Neural progenitor cell (in vitro differentiated cells): ENCODE measurements around the gene XPNPEP3. TPM values are rescaled to one million over a fixed set of nuclear protein-coding genes. Genes with fewer than 3 reads are reported as not detected.
A peak's percentile ranks its signal among the peaks of the same experiment; 100 is the strongest.
"Not testable (repeated sequence)": the region's sequence is repeated elsewhere in the genome, so short reads cannot be mapped to it uniquely, and the experiment has no call there.

Experiments used
- DNase-seq: peaks from one replicate; pipeline ENCODE4 v3.0.0-alpha.2; 2016; ENCODE audit warnings: low spot score
- H2AFZ ChIP-seq: fragments of 200-600 bp; sonication (generic); replicated peaks from 2 replicates; pipeline ENCODE4 v1.6.1; 2016; ENCODE audit warnings: antibody characterized with exemption
- H3F3A ChIP-seq: fragments of 200-600 bp; sonication (generic); 2 replicates; pipeline ENCODE4 v1.6.1; 2016; ENCODE audit warnings: antibody characterized with exemption, low read depth
- H3K27ac ChIP-seq: fragments of 200-600 bp; sonication (generic); 2 replicates; pipeline ENCODE4 v1.5.1; 2016; ENCODE audit warnings: mild to moderate bottlenecking
- H3K27me3 ChIP-seq: fragments of 200-600 bp; sonication (generic); 2 replicates; pipeline ENCODE4 v1.6.1; 2016; ENCODE audit warnings: mild to moderate bottlenecking, moderate library complexity
- H3K36me3 ChIP-seq: fragments of 200-600 bp; sonication (generic); 2 replicates; pipeline ENCODE4 v1.5.1; 2016
- H3K4me1 ChIP-seq: fragments of 200-600 bp; sonication (generic); 2 replicates; pipeline ENCODE4 v1.6.1; 2016; ENCODE audit warnings: mixed run types
- H3K4me2 ChIP-seq: fragments of 200-600 bp; sonication (generic); 2 replicates; pipeline ENCODE4 v1.6.1; 2016
- H3K4me3 ChIP-seq: fragments of 200-600 bp; sonication (generic); 2 replicates; pipeline ENCODE4 v1.5.1; 2016
- H3K79me2 ChIP-seq: fragments of 200-600 bp; sonication (generic); 2 replicates; pipeline ENCODE4 v1.6.1; 2016; ENCODE audit warnings: low read depth
- H3K9ac ChIP-seq: fragments of 200-600 bp; sonication (generic); 2 replicates; pipeline ENCODE4 v1.6.1; 2016
- H3K9me3 ChIP-seq: fragments of 200-600 bp; sonication (generic); 2 replicates; pipeline ENCODE4 v1.5.1; 2016; ENCODE audit warnings: low read depth
- H4K20me1 ChIP-seq: fragments of 200-600 bp; sonication (generic); 2 replicates; pipeline ENCODE4 v1.6.1; 2016; ENCODE audit warnings: low read depth
- H3K27ac Mint-ChIP-seq: 3 replicates; pipeline ENCODE4 v1.8.0; 2021; ENCODE audit warnings: mixed read lengths
- H3K27me3 Mint-ChIP-seq: 2 replicates; pipeline ENCODE4 v1.8.0; 2022; ENCODE audit warnings: low read depth, mild to moderate bottlenecking, inconsistent platforms, moderate library complexity, mixed read lengths; ENCODE audit not compliant: insufficient read depth
- H3K36me3 Mint-ChIP-seq: 3 replicates; pipeline ENCODE4 v1.8.0; 2021; ENCODE audit warnings: mixed read lengths
- H3K4me1 Mint-ChIP-seq: 3 replicates; pipeline ENCODE4 v1.8.0; 2021; ENCODE audit warnings: mixed read lengths
- H3K4me3 Mint-ChIP-seq: 3 replicates; pipeline ENCODE4 v1.8.0; 2021; ENCODE audit warnings: mild to moderate bottlenecking, moderate library complexity, mixed read lengths
- H3K9me3 Mint-ChIP-seq: 3 replicates; pipeline ENCODE4 v1.8.0; 2020; ENCODE audit warnings: mixed read lengths
- CTCF ChIP-seq: fragments of 200-600 bp; sonication (generic); IDR thresholded peaks from 2 replicates; pipeline ENCODE4 v1.5.1; 2017; ENCODE audit warnings: antibody characterized with exemption, mild to moderate bottlenecking
- EZH2 ChIP-seq: fragments of 200-600 bp; sonication (generic); IDR thresholded peaks from 2 replicates; pipeline ENCODE4 v1.6.1; 2017; ENCODE audit warnings: antibody characterized with exemption, mild to moderate bottlenecking, moderate library complexity
- EZH2phosphoT487 ChIP-seq: fragments of 200-600 bp; sonication (generic); IDR thresholded peaks from 2 replicates; pipeline ENCODE4 v1.6.1; 2017; ENCODE audit warnings: antibody characterized with exemption
- total RNA-seq: library from RNA; depleted of rRNA; stranded (reverse); fragments of >200 nt; gene quantifications from 2 replicates; pipeline ENCODE4 v1.2.3, GENCODE V29; 2015; ENCODE audit warnings: low replicate concordance

The XPNPEP3 gene
- total RNA-seq, 1 donor from 2014 or later, result 21.4 TPM

GRCh38 chr22:40819599-40820140 lies 37.3 kb upstream of the XPNPEP3 start:
- no peak overlapping the region for H3K9ac ChIP-seq
- peaks cover 5% of the 10 kb centered on the region for H3K36me3 ChIP-seq
- peaks cover 41% of the 10 kb centered on the region for H3F3A ChIP-seq
- Mint-ChIP-seq H3K36me3 (peaks cover 13% of the 10 kb centered on the region), H3K9me3 (no peaks in the 10 kb centered on the region), H3K27me3 (no peaks in the 10 kb centered on the region), H3K27ac (no peak overlapping the region), H3K4me3 (peak overlapping the region; percentile 97), H3K4me1 (peaks cover 27% of the 10 kb centered on the region)
- H3K27me3 ChIP-seq, result no peaks in the 10 kb centered on the region
- peaks cover 42% of the 10 kb centered on the region for H3K79me2 ChIP-seq
- peak overlapping the region; percentile 73 for H3K4me3 ChIP-seq
- peak overlapping the region; percentile 82 for H2AFZ ChIP-seq
- TF ChIP-seq EZH2 (no peak), EZH2phosphoT487 (no peak), CTCF (no peak)
- peaks cover 8% of the 10 kb centered on the region for H3K4me1 ChIP-seq
- H3K4me2 ChIP-seq, result peak overlapping the region; percentile 78
- H3K27ac ChIP-seq, result peak overlapping the region; percentile 13
- peak; percentile 21 for DNase-seq
- no peaks in the 10 kb centered on the region for H3K9me3 ChIP-seq
- H4K20me1 ChIP-seq, result no peaks in the 10 kb centered on the region

- Histone ChIP-seq H3K4me1 (peaks cover 1% of the 10 kb centered on the region), H3K27ac (no peak overlapping the region), H3K4me3 (no peak overlapping the region), H3K4me2 (no peak overlapping the region), H3K9ac (no peak overlapping the region), H3F3A (peaks cover 44% of the 10 kb centered on the region), H3K36me3 (peaks cover 8% of the 10 kb centered on the region), H3K79me2 (peaks cover 5% of the 10 kb centered on the region), H4K20me1 (no peaks in the 10 kb centered on the region), H3K9me3 (no peaks in the 10 kb centered on the region), H3K27me3 (no peaks in the 10 kb centered on the region), H2AFZ (no peak overlapping the region)
- no peaks in the 10 kb centered on the region for H3K27me3 Mint-ChIP-seq
- no peaks in the 10 kb centered on the region for H3K9me3 Mint-ChIP-seq
- no peak for TF ChIP-seq CTCF
- TF ChIP-seq EZH2, result no peak
- no peak for TF ChIP-seq EZH2phosphoT487
- H3K27ac Mint-ChIP-seq, result no peak overlapping the region
- H3K36me3 Mint-ChIP-seq, result peaks cover 9% of the 10 kb centered on the region
- H3K4me3 Mint-ChIP-seq, result no peak overlapping the region
- peaks cover 13% of the 10 kb centered on the region for H3K4me1 Mint-ChIP-seq
- DNase-seq, result no peak
Observed at GRCh38 chr22:40823426-40823825, 33.5 kb upstream of the XPNPEP3 start.

GRCh38 chr22:40826292-40826691 lies 30.7 kb upstream of the XPNPEP3 start:
- not testable (repeated sequence) for H3K4me1 Mint-ChIP-seq, H3K9ac ChIP-seq, H3K27me3 ChIP-seq, DNase-seq, H4K20me1 ChIP-seq, H3K4me1 ChIP-seq, H3K27ac ChIP-seq, H3K9me3 ChIP-seq, H3K79me2 ChIP-seq, H3K27me3 Mint-ChIP-seq, H3K4me3 ChIP-seq, H3K4me3 Mint-ChIP-seq, H3K27ac Mint-ChIP-seq, H2AFZ ChIP-seq, H3K4me2 ChIP-seq, H3K9me3 Mint-ChIP-seq
- peaks cover 37% of the 10 kb centered on the region for H3F3A ChIP-seq
- peaks cover 17% of the 10 kb centered on the region for H3K36me3 Mint-ChIP-seq
- peaks cover 32% of the 10 kb centered on the region for H3K36me3 ChIP-seq

GRCh38 chr22:40826984-40827741 lies 29.8 kb upstream of the XPNPEP3 start:
- Mint-ChIP-seq H3K27me3 (no peaks in the 10 kb centered on the region), H3K4me3 (no peak overlapping the region), H3K27ac (no peak overlapping the region), H3K4me1 (no peaks in the 10 kb centered on the region), H3K36me3 (peaks cover 18% of the 10 kb centered on the region), H3K9me3 (no peaks in the 10 kb centered on the region)
- Histone ChIP-seq H3K27me3 (no peaks in the 10 kb centered on the region), H3F3A (peaks cover 31% of the 10 kb centered on the region), H3K9ac (no peak overlapping the region), H3K36me3 (peaks cover 36% of the 10 kb centered on the region), H2AFZ (no peak overlapping the region), H3K4me1 (no peaks in the 10 kb centered on the region), H3K9me3 (no peaks in the 10 kb centered on the region), H4K20me1 (peaks cover 5% of the 10 kb centered on the region), H3K79me2 (no peaks in the 10 kb centered on the region), H3K4me3 (no peak overlapping the region), H3K4me2 (no peak overlapping the region), H3K27ac (no peak overlapping the region)
- DNase-seq, result no peak
- no peak for TF ChIP-seq CTCF
- no peak for TF ChIP-seq EZH2
- TF ChIP-seq EZH2phosphoT487, result no peak
